HG02981 (cell line): ENCODE measurements around the gene C1orf21.

ENCODE experiments used
- ATAC-seq: cut with Tn5 transposase; IDR thresholded peaks from one replicate; pipeline ENCODE4 v1.9.1; 2021; ENCODE audit warnings: mild to moderate bottlenecking, moderate library complexity; ENCODE audit not compliant: unreplicated experiment

C1orf21 gene

GRCh38 chr1:184482136-184482535 is 95.3 kb downstream of the C1orf21 start:
- ATAC-seq: no peak

- ATAC-seq: no peak
Measured at GRCh38 chr1:184483101-184483683, 96.4 kb downstream of the C1orf21 start.

- no peak for ATAC-seq
Measured at GRCh38 chr1:184485751-184486723, 99.2 kb downstream of the C1orf21 start.

GRCh38 chr1:184486761-184487445 is 100.1 kb downstream of the C1orf21 start:
- ATAC-seq: no peak

GRCh38 chr1:184487531-184488193 is 100.8 kb downstream of the C1orf21 start:
- ATAC-seq: no peak

GRCh38 chr1:184489908-184490307 is 103.1 kb downstream of the C1orf21 start:
- no peak for ATAC-seq

GRCh38 chr1:184492536-184492935 is 105.7 kb downstream of the C1orf21 start:
- ATAC-seq: no peak

GRCh38 chr1:184493987-184494388 is 107.2 kb downstream of the C1orf21 start:
- ATAC-seq: no peak

GRCh38 chr1:184494929-184495328 is 108.1 kb downstream of the C1orf21 start:
- ATAC-seq: peak; percentile 56

GRCh38 chr1:184497959-184498723 is 111.3 kb downstream of the C1orf21 start:
- ATAC-seq: no peak

- ATAC-seq: no peak
Measured at GRCh38 chr1:184499616-184500015, 112.8 kb downstream of the C1orf21 start.

GRCh38 chr1:184502161-184502560 is 115.3 kb downstream of the C1orf21 start:
- no peak for ATAC-seq

- ATAC-seq: no peak
Measured at GRCh38 chr1:184503221-184503749, 116.5 kb downstream of the C1orf21 start.

- ATAC-seq: no peak
Measured at GRCh38 chr1:184504040-184504954, 117.5 kb downstream of the C1orf21 start.

GRCh38 chr1:184504955-184505338 is 118.1 kb downstream of the C1orf21 start:
- ATAC-seq: no peak

- ATAC-seq: no peak
Measured at GRCh38 chr1:184506481-184506880, 119.7 kb downstream of the C1orf21 start.

- ATAC-seq: no peak
Measured at GRCh38 chr1:184507165-184507564, 120.3 kb downstream of the C1orf21 start.

- ATAC-seq: no peak
Measured at GRCh38 chr1:184507604-184508280, 120.9 kb downstream of the C1orf21 start.
